ENCODE results near the gene ANKRD10.

DNA sequence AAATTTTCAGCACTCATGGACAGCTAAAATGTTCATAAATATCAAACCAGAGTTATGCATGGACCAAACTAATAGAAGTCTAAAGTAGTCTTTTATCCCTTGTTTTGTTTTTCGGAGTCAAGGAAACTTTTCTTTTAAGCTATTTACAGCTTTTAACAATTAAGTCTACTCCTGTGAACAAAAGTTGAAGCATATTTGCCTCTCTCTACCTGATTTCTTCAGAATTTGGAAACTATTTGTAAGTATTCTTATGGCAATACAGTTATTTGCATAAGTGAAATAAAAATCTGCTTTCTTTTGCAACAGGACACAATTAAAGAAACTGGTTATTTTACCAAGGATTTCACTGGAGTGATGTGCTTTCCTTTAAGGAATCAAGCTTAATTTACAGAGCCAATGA lies 47.1 kb upstream of the ANKRD10 start:
- TF ChIP-seq, protein P1, sequence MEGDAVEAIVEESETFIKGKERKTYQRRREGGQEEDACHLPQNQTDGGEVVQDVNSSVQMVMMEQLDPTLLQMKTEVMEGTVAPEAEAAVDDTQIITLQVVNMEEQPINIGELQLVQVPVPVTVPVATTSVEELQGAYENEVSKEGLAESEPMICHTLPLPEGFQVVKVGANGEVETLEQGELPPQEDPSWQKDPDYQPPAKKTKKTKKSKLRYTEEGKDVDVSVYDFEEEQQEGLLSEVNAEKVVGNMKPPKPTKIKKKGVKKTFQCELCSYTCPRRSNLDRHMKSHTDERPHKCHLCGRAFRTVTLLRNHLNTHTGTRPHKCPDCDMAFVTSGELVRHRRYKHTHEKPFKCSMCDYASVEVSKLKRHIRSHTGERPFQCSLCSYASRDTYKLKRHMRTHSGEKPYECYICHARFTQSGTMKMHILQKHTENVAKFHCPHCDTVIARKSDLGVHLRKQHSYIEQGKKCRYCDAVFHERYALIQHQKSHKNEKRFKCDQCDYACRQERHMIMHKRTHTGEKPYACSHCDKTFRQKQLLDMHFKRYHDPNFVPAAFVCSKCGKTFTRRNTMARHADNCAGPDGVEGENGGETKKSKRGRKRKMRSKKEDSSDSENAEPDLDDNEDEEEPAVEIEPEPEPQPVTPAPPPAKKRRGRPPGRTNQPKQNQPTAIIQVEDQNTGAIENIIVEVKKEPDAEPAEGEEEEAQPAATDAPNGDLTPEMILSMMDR (IDR thresholded peaks at IDR 0.05): no peak
- no peak for TF ChIP-seq POLR2A (IDR thresholded peaks at IDR 0.05)
